ENCODE measurements around the gene RNF207. TPM values are rescaled to one million over a fixed set of nuclear protein-coding genes. Genes with fewer than 3 reads are reported as not detected.

Gene RNF207
- total RNA-seq, 1 experiment from 2014 or later, result 4.9 TPM

GRCh38 chr1:6180268-6180706 is 25.6 kb upstream of the RNF207 start, which contains the start of gene CHD5:
CHD5 (minus strand) TSS chr1:6180321; CDS start chr1:6180023, 298 bp downstream.
- no peak within 1 kb of the TSS for H3K27ac ChIP-seq (ENCODE audit: insufficient read length, low read depth, low read length)
- no peaks in the 10 kb centered on the region for H3K23me2 ChIP-seq (ENCODE audit: insufficient read length, low read depth, low read length, poor library complexity, severe bottlenecking)
- H3K4me1 ChIP-seq (ENCODE audit: insufficient read depth, low read length), result peaks cover under 1% of the 10 kb centered on the region; the same call in 1 of the 2 replicates
- no peak within 1 kb of the TSS for H3K4ac ChIP-seq (ENCODE audit: low read depth, low read length)
- no peaks in the 10 kb centered on the region for H3K9me3 ChIP-seq (ENCODE audit: control insufficient read depth, low read depth, low read length)
- H3K79me2 ChIP-seq (ENCODE audit: insufficient read depth, low read length), result no peaks in the 10 kb centered on the region
- H3K9ac ChIP-seq (ENCODE audit: extremely low read depth, insufficient read length, low read length), result no peak within 1 kb of the TSS
- H3K27me3 ChIP-seq (ENCODE audit: insufficient read depth, low read length), result peaks cover 14% of the 10 kb centered on the region; the same call in 1 of the 2 replicates
- no peaks in the 10 kb centered on the region for H3K79me1 ChIP-seq (ENCODE audit: insufficient read depth, low read depth, low read length, poor library complexity, severe bottlenecking)
- Mint-ChIP-seq H3K4me3 (peak within 1 kb of the TSS; percentile 48 to 74), H3K27ac (no peak within 1 kb of the TSS), H3K9me3 (no peaks in the 10 kb centered on the region), H3K36me3 (ENCODE audit: insufficient read depth in 1 of 3, low read depth in 3 of 3) (peaks cover 0 to 11% (median 0%) of the 10 kb centered on the region in 3 experiments; a peak in 3 of 7 replicates), H3K4me1 (peaks cover 29 to 35% of the 10 kb centered on the region in 2 experiments), H3K27me3 (ENCODE audit: low read depth) (peaks cover 35% of the 10 kb centered on the region)
- H2BK12ac ChIP-seq (ENCODE audit: insufficient read length, low read depth, low read length), result no peak within 1 kb of the TSS
- peak; percentile 68 for DNase-seq
- TF ChIP-seq CTCF (conservative IDR thresholded peaks at IDR 0.05), result peak; percentile 44; the same call in 2 of the 3 replicates
- H2BK120ac ChIP-seq (ENCODE audit: low read depth, low read length, poor library complexity, severe bottlenecking), result no peak within 1 kb of the TSS
- H3K18ac ChIP-seq (ENCODE audit: insufficient read length, low read depth, low read length), result peak within 1 kb of the TSS; percentile 1
- no CpG with 5 or more reads among the region's 57 CpGs for WGBS (ENCODE audit: extremely low coverage, insufficient read length, low lambda C conversion rate)
- H2AK5ac ChIP-seq (ENCODE audit: insufficient read length, low read length), result no peak within 1 kb of the TSS
- H2BK5ac ChIP-seq (ENCODE audit: insufficient read length, low read length), result no peak within 1 kb of the TSS
- no peak within 1 kb of the TSS for H2BK15ac ChIP-seq (ENCODE audit: low read depth, low read length)
- no peak within 1 kb of the TSS for H4K8ac ChIP-seq (replicated peaks; ENCODE audit: insufficient read length, low read depth, low read length)
- H2AFZ ChIP-seq (ENCODE audit: low read length), result no peak within 1 kb of the TSS
- peak within 1 kb of the TSS; percentile 13 for H3K4me2 ChIP-seq (ENCODE audit: insufficient read depth, insufficient read length, low read length)
- H3K56ac ChIP-seq (ENCODE audit: insufficient read length, low read depth, low read length), result no peak within 1 kb of the TSS
- no peak within 1 kb of the TSS for H3T11ph ChIP-seq (ENCODE audit: low read length)
- no peak within 1 kb of the TSS for H3K23ac ChIP-seq (ENCODE audit: insufficient read length, low read depth, low read length)
- H4K20me1 ChIP-seq (ENCODE audit: control insufficient read depth, insufficient read depth, insufficient read length), result no peaks in the 10 kb centered on the region
- H4K5ac ChIP-seq (ENCODE audit: insufficient read length, low read depth, low read length), result no peak within 1 kb of the TSS
- no peak within 1 kb of the TSS for H2BK20ac ChIP-seq (ENCODE audit: low read depth, low read length, poor library complexity, severe bottlenecking)
- no peak within 1 kb of the TSS for H4K91ac ChIP-seq (ENCODE audit: insufficient read length, low read depth, low read length)
- peak within 1 kb of the TSS; percentile 24; the same call in 1 of the 2 replicates for H3K14ac ChIP-seq (ENCODE audit: insufficient read depth, low read length)
